ENCODE measurements around the gene ZIM2.

Gene ZIM2

DNA sequence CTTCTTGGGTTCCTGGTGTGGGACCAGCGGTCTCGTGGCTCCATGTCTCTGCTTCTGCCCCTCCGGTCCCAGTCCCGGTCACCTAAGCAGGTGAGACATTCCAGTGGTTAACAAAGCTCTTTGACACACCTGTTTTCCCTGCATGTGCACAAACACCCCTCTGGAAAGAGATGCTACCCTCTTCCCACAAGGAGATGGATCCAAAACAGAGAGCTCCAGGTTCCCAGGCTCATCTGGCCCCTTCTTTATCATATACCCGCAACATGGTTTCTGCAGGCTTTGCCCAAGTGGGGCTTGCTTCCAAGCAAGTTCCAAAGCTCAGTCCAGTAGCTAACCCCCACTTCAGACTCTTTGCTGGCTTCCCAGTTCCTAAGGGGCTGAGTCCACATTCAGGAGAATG lies 17.8 kb downstream of the ZIM2 start:
- TF ChIP-seq CTCF (conservative IDR thresholded peaks at IDR 0.05; ENCODE audit: low read length) = no peak
- H3K4me3 ChIP-seq (ENCODE audit: low read length) = no peak overlapping the region
- DNase-seq (ENCODE audit: low read depth) = no peak

DNA sequence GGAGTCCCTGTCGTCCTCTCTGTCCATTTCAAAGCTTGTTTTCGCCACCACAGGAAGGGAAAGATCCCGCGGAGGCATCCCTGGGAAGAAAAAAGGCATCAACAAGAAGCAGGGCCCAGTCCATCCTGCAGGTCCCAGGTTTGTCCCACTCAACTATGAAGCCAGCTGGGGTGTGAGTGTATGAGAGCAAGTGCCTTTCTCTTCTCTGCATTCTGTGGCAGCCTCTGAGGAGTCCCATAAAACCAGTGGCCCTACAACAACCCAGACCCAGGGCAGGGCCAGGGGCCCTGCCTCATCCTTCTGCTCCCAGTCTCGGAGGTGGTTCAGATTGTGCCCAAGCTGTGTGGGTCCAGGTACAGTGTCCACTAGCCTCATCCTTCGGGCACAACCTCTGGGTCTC lies 18.9 kb downstream of the ZIM2 start:
- DNase-seq (ENCODE audit: low read depth) = no peak
- no peak overlapping the region for H3K4me3 ChIP-seq (ENCODE audit: low read length)
- TF ChIP-seq CTCF (conservative IDR thresholded peaks at IDR 0.05; ENCODE audit: low read length) = no peak

- no peak for DNase-seq (ENCODE audit: low read depth)
- no peak for TF ChIP-seq CTCF (conservative IDR thresholded peaks at IDR 0.05; ENCODE audit: low read length)
- no peak overlapping the region for H3K4me3 ChIP-seq (ENCODE audit: low read length)
Observed at GRCh38 chr19:56821209-56821608, 19.3 kb downstream of the ZIM2 start.

DNA sequence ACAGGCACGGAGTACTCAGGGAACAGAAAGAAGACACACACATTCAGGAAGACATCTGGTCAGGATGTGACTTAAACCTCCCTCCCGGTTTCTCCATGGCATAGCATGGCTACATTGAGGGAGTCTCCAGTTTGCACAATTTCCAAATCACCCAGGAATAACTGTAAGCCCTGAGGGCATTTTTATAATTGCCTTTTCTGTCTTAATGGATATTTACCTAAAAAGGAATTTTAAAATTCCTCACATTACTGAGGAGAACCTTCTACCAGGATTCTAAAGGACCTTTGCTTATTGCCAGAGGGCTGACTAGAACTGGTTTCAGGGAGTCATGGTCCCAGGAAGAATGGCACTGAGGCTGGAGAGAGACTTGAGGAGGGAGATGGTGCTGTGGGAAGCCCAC lies 21.4 kb downstream of the ZIM2 start:
- no peak for TF ChIP-seq CTCF (conservative IDR thresholded peaks at IDR 0.05; ENCODE audit: low read length)
- DNase-seq (ENCODE audit: low read depth) = no peak
- no peak overlapping the region for H3K4me3 ChIP-seq (ENCODE audit: low read length)

GRCh38 chr19:56814656-56815055 lies 25.9 kb downstream of the ZIM2 start:
- no peak for TF ChIP-seq CTCF (conservative IDR thresholded peaks at IDR 0.05; ENCODE audit: low read length)
- no peak overlapping the region for H3K4me3 ChIP-seq (ENCODE audit: low read length)
- DNase-seq (ENCODE audit: low read depth) = no peak

GRCh38 chr19:56813531-56813930 lies 27.0 kb downstream of the ZIM2 start:
- no peak for TF ChIP-seq CTCF (conservative IDR thresholded peaks at IDR 0.05; ENCODE audit: low read length)
- H3K4me3 ChIP-seq (ENCODE audit: low read length) = no peak overlapping the region
- no peak for DNase-seq (ENCODE audit: low read depth)

- no peak for TF ChIP-seq CTCF (conservative IDR thresholded peaks at IDR 0.05; ENCODE audit: low read length)
- no peak for DNase-seq (ENCODE audit: low read depth)
- no peak overlapping the region for H3K4me3 ChIP-seq (ENCODE audit: low read length)
Observed at GRCh38 chr19:56811480-56811879, 29.0 kb downstream of the ZIM2 start.

All from AG10803 (cell line).